GM19395 (cell line): ENCODE results near the gene PTGES.
A peak's percentile ranks its signal among the peaks of the same experiment; 100 is the strongest.

ENCODE experiments used
- ATAC-seq: cut with Tn5 transposase; IDR thresholded peaks from one replicate; pipeline ENCODE4 v1.9.1; 2021; ENCODE audit warnings: mild to moderate bottlenecking, moderate library complexity; ENCODE audit not compliant: unreplicated experiment

PTGES gene

DNA sequence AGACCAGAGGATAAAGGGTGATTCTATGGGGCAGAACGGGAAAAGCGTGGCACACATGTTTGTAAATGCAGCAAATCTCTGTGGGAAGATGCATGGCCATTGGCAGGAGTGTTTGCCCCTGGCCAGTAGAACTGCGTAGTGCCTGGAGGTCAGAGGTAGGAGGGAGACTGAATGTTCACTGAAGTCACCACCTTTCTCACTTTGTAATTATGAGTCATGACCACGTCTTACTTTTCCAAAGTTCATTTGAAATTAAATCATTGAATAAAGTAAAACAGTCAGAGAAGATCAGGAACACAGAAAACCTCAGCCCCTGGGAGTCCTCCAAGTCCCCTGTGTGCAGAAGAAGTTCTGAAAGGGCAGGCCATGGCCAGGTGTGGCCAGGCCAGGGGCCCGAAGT is 4.6 kb downstream of the PTGES start:
- ATAC-seq = no peak

DNA sequence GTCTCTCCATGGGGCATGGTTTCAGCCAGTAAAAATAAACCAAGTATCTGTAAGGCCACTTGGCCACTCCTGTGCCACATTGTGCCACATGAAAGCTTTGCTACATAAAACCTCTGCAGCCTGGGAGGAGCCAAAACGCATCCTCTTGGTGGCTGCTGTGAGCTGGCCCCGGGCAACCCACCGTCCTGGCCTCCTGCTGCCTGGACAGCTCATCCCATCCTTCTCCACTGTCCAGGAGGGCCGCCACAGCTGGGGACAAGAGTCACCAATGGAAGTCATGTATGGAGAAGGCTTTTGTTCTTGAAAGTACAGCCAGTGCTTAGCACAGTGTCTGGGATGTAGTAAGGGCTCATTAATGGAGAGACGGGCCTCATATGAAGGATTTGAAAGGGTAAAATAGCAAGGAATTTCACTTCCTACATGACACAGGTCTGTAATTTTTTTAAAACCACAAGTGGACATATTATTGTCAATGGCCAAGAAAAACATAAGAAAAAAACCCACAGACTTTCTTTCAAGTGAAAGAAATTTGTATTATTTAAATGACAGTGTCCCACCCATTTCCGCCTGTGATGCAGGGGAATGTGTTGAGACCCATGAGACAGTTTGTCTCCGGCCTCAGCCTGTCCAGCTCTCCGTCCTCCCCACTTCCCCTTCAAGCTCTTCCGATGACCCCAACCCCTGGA is 6.6 kb downstream of the PTGES start:
- no peak for ATAC-seq

DNA sequence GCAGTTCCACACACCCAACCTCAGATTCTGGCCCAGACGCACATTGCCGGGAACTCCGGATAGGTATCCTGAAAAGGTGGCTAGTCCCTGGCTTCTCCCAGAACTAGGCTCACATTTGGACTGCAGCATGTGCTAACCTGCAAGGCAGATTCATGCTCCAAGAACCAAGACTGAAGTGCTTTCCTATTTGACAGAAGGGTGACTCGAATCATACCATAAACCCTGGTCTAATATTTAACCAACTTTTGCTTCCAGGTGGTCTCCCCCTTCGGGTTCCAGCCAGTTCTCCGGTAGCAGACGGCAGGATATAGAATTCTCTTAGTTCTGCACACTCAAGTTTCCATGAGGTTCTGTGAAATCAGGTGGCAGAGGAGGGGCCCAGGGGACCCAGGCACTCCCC is 7.6 kb downstream of the PTGES start:
- ATAC-seq = no peak

DNA sequence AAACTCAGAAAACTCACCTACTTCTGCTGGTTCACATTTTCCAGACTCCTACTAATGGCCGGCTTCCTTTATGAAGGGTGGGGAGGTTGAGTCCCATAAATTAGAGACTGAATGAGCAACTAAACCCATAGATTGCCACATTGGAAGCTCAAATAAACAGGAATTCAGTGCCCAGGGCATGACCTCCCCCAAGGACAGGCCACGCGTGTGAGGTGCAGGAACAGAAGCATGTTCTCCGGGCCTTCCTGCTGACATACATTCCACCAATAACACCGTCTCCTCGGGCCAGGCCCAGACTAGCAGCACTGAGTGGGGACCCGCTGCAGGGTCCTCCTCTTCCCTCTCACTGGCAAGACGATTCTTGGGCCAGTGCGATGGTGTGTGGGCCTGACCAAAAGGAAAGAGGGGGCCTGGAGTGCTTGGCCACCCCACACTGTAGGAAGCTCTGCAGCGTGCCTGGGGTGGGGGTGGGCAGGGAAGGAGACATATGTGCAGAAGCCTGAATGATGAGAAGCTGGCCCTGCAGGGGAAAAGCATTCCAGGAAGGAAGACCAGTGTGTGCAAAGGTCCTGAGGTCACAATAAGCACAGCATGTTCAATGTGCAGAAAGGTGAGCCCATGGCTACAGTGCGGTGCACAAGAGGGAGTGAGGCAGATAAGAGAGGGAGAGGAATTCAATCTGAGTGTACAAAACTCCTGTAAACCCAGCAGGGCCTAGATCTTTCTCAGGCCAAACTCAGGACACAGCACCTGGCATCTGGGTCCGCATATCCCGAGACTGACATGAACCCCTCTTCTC is 12.0 kb downstream of the PTGES start:
- ATAC-seq = no peak

DNA sequence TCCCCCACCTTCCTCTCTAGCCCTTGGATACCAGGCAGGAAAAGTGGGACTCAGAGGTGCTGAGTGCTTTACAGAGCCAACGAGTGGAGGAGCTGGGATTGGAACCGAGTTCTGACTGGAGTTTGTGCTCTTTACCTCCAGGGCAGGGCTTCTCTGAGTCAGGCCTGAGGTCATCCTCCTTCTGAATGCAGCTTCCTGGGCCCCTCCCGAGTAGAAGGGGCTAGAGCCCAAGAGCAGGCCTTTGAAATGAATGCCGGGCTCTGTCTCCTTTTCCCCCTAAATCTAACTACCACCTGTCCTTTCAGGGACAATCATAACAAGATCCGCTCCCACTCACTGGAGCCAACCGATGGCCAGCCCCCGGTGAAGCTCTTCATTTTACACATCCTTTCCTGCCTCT is 12.7 kb downstream of the PTGES start:
- ATAC-seq = no peak

DNA sequence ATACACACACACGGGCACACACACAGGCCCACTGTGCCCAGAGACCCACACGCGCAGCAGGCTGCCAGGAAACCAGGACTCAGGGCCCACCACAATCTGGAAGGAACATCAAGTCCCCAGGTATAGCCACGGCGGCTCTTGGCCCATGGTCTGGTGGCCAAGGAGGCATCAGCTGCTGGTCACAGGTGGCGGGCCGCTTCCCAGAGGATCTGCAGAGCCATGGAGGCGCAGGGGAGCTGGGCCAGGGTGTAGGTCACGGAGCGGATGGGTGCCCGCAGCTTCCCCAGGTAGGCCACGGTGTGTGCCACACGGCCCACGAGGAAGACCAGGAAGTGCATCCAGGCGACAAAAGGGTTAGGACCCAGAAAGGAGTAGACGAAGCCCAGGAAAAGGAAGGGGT is 13.4 kb downstream of the PTGES start:
- no peak for ATAC-seq

DNA sequence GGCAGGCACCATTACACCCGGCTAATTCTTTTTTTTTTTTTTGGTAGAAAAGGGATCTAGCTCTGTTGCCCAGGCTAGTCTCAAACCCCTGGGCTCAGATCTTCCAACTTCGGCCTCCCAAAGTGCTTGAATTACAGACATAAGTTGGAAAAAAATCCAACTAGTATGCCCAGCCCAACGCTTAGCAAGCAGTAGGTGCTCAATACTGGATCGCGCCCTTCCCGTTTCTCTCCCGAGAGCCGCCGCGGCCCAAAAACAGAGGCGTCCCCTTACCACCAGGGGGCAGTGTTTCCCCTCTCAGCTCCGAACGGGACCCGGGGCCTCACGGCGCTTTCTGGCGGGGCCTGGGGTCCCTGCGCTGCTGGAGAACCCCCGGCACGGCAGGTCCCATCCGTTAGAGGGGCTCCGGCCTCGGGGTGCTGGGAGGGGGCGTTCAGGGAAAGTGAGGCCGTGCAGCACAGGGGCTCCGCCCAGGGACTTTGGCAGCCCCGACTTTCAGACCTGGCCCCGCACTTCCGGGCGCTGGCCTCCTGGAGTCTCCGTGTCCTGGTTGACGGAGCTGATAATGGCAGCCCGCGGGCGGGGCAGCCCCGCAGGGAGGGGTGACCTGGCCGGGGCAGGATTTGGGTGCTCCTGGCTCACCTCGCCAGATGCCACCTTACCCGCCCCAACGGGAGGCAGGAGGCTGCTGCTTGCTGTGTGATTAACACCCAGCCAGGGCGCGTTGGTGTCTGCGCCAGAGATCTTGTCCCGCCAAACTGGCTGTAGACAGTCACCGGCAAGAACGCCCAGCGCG is 15.2 kb downstream of the PTGES start:
- peak; percentile 80 for ATAC-seq

DNA sequence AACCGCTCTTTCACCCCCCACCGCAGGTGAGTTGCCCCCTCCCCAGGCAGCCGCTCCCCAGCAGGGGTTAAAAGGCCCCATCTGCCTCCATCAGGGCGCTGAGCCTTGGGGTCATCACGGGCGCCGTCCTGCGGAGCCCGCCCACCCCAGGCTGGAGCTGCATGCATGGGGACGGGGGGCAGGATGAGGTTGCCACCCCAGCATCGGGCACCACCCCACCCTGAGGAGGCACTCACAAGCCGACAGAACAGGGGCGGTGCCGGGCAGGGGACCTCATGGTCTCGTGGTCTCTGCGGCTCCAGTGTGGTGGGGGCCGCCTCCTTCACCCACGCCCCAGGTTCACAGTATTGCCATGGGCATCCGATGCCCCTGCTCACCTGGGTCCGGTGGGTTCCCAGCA is 16.5 kb downstream of the PTGES start:
- no peak for ATAC-seq

DNA sequence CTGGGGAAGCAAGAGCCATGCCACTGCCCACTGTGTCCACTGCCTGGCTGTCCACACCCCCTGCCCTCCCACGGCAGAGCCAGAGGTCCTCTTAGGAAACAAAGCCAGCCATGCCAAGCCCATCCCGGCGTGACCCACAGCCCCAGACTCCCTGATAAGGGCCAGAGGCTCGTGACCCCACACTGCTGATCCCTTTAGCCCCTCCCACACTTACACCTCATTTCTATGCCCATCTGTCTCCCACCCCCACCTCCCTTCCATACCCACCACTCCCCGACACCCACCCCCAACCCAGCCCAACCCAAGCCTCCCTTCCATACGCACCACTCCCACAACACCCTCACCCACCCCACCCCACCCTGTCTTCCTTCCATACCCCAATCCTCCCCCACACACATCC is 17.3 kb downstream of the PTGES start:
- no peak for ATAC-seq

DNA sequence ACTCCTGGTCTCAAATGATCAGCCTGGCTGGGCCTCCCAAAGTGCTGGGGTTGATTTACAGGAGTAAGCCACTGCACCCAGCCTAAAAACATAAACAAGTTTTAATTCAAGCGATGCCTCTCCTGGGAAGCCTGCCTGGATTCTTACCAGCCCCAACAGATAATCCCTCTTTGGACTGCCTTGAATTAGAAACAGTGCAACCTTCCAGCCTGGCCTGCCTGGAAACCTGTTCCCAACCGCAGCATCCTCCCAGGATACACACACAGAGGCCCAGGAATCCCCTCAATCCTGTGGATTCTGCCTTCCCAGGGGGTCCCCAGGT is 19.2 kb downstream of the PTGES start:
- ATAC-seq = no peak

DNA sequence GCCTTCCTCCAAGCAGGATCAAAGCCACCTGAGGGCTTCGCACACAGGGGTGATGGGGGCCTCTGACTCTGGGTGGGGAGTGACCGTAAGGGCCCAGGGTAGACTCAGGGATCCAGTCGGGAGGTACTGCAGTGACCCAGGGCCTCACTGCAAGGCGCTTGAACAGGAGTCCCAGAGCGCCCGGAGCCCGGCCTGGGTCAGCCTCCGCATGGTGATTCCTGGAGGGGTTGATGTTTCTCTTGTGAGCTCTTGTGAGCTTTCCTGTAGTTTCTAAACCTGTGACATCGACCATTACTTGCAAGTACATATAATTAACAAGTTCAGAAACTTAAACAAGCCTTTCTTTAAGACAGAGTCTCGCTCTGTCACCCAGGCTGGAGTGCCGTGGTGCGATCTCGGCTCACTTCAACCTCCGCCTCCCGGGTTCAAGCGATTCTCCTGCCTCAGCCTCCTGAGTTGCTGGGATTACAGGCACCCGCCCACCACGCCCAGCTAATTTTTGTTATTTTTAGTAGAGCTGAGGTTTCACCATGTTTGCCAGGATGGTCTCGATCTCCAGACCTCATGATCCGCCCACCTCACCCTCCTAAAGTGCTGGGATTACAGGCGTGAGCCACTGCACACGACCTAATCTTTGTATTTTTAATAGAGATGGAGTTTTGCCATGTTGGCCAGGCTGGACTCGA is 19.8 kb downstream of the PTGES start:
- ATAC-seq = no peak

DNA sequence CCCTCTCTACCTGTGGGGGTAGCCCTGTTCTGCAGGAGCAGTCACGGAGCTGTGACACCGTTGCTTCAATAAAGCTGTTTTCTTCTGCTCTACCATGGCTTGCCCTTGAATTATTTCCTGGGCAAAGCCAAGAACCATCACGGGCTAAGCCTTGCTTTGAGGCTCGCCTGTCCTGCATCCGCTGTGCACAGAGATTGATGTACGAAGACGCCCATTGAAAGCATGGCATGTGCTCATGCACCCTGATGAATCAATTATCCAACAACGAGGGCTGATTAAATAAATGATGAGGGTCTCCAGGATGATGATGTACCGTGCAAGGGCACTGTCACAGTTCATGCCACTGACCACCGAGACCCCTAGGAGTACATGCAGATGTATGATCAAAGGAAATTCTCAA is 20.7 kb downstream of the PTGES start:
- ATAC-seq = no peak

DNA sequence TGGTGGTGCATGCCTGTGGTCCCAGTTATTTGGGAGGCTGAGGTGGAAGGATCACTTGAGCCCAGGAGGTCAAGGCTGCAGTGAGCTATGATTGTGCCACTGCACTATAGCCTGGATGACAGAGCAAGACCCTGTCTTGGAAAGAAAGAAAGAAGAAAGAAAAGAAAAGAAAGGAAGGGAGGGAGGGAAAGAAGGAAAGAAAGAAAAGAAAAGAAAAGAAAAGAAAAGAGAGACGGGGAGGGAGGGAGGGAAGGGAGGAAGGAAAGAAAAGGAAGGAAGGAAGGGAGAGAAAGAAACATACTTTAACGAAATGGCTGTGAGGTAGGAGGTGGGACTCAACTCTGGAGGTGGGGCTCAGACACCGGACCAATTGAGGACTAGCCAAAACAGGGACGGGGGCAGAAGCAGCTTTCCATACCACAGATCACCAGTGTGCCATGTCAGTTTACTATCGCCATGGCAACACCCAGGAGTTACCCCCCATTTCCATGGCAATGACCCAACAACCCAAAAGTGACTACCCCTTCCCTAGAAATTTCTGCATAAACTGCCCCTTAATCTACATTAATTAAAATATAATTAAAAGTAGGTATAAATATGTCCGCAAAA is 21.3 kb downstream of the PTGES start:
- no peak for ATAC-seq

DNA sequence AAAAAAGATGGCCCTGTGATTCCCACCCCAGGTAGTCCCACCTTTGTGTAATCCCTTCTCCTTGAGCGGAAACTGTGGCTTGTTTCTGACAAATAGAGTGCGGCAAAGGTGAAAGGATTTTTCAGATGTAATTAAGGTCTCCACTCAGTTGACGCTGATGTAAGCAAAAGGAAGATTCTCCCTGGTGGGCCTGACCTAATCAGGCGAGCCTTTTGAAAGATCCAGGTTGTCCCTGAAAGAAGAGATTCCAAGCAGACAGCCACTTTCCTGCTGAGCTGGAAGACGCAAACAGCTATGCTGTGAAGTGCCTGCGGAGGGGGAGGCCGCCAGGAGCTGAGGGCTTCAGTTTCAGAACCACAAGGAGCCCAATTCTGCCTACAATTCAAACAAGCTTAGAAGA is 24.1 kb downstream of the PTGES start:
- no peak for ATAC-seq

DNA sequence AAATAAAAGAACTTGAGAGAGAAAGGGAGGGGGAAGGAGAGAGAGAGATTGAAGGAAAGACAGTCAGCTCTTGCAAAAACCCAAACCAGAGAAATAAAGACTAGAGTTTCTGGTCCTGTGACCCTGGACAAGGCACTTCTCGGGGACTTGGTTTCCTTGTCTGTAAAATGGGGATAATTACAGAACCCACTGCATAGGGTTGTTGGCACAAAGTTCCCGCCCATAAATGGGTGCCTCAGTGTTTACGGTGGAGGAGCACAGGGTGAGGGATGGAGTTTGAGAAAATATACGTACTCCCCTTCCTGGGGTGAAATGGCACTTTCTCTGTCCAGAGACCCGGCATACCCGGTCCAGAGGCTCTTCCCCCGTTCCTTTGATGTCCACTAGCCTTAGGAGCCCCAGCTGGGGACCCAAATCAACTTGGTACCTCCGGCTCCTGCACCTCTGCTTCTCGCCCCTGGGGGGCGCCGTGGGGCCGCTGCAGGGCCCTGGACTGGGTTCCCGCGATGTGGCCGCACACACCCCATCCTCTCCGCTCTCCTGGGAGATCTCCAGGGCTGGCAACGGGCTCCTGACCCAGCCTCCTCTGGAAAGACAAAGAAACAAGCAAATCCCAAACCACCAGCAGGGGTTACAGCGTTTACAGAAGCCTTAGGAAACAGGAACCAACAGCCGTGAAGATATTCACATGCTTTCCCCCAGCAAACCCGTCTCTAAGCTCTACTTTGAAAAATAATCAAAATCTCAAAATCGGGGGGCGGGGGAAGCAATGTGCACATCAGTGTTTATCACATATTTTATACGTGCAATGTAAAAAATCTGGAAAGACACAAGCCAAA is 26.3 kb downstream of the PTGES start:
- ATAC-seq = no peak

DNA sequence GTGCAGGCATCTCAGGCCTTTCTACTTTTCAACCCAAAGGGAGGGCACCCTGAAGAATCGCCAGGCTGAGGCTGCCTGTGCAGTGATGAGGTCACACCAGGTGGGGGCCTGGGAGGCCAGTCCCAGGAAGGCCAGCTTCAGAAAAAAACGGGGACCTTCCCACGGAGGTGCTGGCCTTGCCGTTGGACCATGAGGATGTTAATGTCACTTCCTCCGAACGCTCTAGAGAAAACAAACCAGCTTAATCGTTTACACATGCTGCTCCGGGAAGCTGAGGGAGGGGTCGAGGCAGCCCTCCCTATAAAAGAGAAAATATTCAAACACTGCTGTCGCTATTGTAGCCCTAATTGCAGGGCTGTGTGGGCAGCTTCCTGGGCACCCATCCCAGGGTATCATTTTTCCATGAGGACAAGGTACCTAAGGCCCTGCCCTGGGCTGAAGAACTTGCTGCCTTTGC is 27.0 kb downstream of the PTGES start:
- ATAC-seq = no peak

DNA sequence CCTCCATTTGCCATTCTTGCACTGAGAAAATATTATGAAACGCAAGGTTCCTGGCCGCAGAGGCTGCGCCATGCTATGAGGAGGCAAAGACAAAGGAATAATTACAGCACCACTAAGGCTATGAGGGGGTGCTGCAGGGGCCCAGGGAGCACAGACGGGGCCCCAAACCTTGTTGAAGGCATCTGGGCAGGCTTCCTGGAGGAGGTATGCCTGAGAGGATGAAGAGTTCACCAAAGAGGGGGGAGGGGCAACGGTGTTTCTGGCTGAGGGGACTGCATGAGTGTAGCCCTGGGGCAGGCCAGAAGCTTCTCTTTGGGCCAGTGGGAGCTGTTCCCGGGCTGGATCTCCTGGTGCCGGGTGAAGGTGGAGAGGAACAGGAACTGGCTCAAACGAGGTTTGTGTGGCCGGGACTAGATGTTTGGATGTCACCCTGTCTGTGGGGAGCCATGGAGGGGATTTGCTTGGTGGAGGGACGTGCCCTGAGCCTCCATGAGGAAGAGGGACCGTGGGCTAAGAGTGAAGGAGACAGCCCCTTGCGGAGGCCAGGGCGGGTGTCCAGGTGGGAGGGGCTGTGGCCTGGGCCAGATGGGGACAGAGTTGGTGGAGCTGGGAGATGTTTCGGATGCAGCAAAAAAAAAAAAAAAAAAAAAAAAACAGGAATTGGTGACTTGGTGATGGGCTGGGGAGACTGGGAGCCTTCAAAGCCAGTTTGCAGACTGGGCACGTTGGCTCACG is 28.2 kb downstream of the PTGES start:
- ATAC-seq = no peak

DNA sequence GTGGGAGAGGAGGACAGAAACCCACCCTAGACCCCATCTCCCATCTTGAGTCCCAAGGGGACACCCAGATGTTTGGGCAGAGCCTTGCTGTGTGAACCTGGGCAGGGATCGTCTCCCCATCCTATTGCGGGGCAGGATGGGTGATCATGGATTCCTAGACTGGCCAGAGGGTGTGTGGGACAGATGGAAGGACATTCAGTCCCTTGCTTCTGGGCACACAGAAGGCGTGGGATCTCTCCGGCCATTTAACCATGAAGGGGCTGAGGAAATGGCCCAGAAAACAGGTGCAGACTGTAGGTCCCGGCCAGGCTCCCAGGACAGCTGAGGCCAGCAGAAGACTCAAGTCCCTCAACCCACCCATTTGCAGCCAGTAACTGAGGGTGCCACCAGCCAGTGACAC is 29.9 kb downstream of the PTGES start:
- no peak for ATAC-seq

DNA sequence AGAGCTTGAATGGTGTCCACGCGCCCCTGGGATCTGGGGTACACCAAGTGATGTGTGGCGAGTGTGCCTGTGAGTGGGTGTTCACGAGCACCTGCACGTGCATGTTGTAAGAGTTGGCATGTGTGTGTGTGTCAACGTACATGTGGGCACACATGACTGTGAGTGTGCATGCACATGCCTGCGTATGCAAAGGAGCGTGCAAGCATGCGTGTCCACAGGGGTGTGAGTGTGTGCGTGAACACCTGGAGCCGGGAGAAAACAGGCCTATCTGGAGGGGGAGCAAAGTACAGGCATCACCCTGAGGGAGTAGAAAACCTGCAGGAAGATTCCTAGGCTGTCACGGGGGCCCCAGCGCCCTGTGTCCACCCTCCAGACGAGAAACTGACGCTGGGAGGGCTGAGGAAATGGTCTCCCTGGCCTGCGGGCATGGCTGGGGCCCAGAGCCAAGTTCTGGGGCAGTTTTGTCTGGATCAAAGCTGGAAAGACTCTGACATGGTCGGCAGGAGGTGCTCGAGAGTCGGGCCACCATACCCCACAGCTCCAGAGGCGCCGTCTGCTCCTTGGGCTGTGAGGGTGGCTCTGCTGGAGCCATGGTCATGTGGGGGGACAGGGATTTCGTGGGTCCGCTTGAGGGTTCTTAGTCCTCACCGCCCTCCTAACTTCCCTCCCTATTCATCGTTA is 31.8 kb downstream of the PTGES start:
- no peak for ATAC-seq
